Nephron progenitor cell (in vitro differentiated cells): Measurements from ENCODE around the gene AKR1C2.

Experiments
- DNase-seq: peaks from one replicate; pipeline ENCODE4 v3.0.0; 2021
- H3K27ac Mint-ChIP-seq: 2 replicates; pipeline ENCODE4 v1.8.0; 2021; ENCODE audit warnings: mild to moderate bottlenecking, moderate library complexity, mixed read lengths
- H3K27me3 Mint-ChIP-seq: 2 replicates; pipeline ENCODE4 v1.8.0; 2021; ENCODE audit warnings: mild to moderate bottlenecking, low read depth, mixed read lengths; ENCODE audit not compliant: poor library complexity
- H3K36me3 Mint-ChIP-seq: 2 replicates; pipeline ENCODE4 v1.8.0; 2021; ENCODE audit warnings: low read depth, mixed read lengths
- H3K4me1 Mint-ChIP-seq: 2 replicates; pipeline ENCODE4 v1.8.0; 2021; ENCODE audit warnings: mixed read lengths
- H3K4me3 Mint-ChIP-seq: 2 replicates; pipeline ENCODE4 v1.8.0; 2021; ENCODE audit warnings: mild to moderate bottlenecking, moderate library complexity, mixed read lengths
- H3K9me3 Mint-ChIP-seq: 2 replicates; pipeline ENCODE4 v1.8.0; 2021; ENCODE audit warnings: mild to moderate bottlenecking, moderate library complexity, mixed read lengths
- TF ChIP-seq, protein P1 (sequence below): fragments of 200-600 bp; sonication (generic); IDR thresholded peaks from 2 replicates; pipeline ENCODE4 v1.5.0; 2021; ENCODE audit warnings: antibody characterized with exemption

Gene AKR1C2

DNA sequence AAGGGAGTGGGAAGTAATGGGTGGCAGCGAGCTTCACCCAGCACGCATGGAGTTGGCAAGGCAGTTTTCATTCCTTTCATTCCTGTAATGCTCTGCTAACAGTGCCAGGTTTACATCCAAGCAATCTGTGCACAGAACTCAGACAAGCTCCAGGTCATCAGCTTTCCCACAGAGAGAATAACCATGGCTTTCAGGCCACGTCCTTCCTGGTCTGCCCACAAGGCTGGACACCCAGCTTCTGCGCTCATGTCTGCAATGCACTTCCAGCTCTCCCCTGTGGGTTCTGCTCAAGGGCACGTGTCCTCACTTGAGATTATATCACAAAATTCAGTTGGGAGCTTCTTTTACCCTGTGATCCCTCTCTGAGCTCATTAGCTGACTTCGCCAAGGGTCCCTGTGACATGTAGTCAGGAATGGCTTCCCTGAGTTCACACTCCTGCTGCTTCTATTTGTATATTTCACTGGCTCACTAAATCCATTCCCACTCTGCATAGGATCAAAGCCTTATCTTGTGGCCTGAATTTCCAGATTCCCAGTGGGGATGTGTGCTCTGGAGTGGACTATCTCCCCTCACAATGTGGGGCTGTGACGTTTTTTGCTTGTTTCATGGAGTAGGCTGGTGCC lies 18.6 kb downstream of the AKR1C2 start:
- no peak for DNase-seq
- H3K9me3 Mint-ChIP-seq, result peaks cover 16% of the 10 kb centered on the region

DNA sequence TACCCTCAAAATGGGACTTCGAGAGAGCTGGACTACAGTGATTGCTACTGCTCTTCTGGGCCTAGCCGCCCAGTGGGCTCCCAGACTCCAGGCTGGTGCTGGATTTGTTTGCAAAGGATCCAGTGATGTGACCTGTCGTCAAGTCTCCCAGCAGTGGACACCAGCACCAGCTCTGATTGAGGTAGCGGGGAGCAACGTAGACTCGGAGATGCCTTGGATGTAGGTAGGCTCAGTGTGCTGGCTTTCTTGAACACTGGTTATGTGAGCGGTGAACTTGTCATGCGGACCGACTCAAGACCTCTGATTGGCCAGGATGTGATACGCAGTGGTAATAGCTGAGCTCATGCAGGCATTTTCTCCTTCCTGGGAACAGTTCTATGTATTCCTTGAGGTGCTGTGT lies 19.4 kb downstream of the AKR1C2 start:
- Mint-ChIP-seq H3K27ac (no peak overlapping the region), H3K27me3 (no peaks in the 10 kb centered on the region)

More for the DNA sequence above, 18.6 kb downstream of the AKR1C2 start:
- no peaks in the 10 kb centered on the region for H3K27me3 Mint-ChIP-seq
- no peak overlapping the region for H3K27ac Mint-ChIP-seq
- H3K36me3 Mint-ChIP-seq, result no peaks in the 10 kb centered on the region
- TF ChIP-seq, protein P1, sequence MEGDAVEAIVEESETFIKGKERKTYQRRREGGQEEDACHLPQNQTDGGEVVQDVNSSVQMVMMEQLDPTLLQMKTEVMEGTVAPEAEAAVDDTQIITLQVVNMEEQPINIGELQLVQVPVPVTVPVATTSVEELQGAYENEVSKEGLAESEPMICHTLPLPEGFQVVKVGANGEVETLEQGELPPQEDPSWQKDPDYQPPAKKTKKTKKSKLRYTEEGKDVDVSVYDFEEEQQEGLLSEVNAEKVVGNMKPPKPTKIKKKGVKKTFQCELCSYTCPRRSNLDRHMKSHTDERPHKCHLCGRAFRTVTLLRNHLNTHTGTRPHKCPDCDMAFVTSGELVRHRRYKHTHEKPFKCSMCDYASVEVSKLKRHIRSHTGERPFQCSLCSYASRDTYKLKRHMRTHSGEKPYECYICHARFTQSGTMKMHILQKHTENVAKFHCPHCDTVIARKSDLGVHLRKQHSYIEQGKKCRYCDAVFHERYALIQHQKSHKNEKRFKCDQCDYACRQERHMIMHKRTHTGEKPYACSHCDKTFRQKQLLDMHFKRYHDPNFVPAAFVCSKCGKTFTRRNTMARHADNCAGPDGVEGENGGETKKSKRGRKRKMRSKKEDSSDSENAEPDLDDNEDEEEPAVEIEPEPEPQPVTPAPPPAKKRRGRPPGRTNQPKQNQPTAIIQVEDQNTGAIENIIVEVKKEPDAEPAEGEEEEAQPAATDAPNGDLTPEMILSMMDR, result no peak
- H3K4me1 Mint-ChIP-seq, result peaks cover 9% of the 10 kb centered on the region
- no peak overlapping the region for H3K4me3 Mint-ChIP-seq

DNA sequence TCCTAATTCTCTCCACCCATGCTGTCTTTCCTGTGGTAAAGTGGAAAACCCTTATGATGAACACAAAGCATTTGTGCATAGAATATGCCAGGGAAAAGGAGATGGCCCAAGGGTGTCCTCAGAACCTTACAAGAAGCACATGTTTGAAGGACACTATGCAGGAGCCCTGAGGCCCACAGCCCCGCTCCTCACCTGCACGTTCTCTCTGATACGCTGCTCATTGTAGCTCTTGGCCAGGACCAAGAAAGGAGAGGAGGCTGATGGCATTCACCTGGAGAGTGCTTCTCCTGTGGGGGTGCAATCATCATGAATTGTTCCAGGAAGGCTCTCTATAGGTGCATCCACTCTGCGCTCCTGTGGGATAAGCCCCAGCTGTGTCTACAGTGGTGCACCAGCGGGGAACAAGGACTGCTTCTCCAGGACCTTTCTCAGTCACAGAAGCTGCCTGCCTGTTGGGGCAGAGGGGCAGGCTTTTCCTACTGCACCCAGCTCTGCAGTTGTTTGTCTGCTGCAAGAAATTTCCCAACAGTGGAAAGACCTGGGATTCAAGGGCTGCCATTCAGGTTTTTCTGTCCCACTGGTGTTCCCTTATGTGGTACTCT lies 19.9 kb downstream of the AKR1C2 start:
- DNase-seq, result no peak
- Mint-ChIP-seq H3K4me1 (peaks cover 9% of the 10 kb centered on the region), H3K9me3 (peaks cover 16% of the 10 kb centered on the region), H3K27me3 (no peaks in the 10 kb centered on the region), H3K27ac (no peak overlapping the region), H3K36me3 (no peaks in the 10 kb centered on the region), H3K4me3 (no peak overlapping the region)
- TF ChIP-seq, protein P1, result no peak

More for the DNA sequence above, 19.4 kb downstream of the AKR1C2 start:
- Mint-ChIP-seq H3K4me3 (no peak overlapping the region), H3K9me3 (peaks cover 16% of the 10 kb centered on the region), H3K36me3 (no peaks in the 10 kb centered on the region), H3K4me1 (peaks cover 9% of the 10 kb centered on the region)
- TF ChIP-seq, protein P1, result no peak
- DNase-seq, result no peak

DNA sequence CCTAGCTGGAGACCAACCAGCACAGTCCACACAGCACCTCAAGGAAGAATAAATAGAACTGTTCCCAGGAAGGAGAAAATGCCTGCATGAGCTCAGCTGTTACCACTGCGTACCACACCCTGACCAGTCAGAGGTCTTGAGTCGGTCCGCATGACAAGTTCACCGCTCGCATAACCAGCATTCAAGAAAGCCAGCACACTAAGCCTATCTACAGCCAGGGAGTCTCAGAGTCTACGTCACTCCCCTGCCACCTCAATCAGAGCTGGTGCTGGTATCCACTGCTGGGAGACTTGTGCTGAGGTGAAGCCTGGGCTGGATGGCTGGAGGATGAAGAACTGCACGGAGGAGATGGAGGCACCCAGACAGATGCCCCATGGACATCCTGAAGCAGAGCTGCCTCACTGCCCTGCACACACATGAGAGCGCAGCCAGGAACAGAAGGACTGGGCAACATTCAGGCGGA lies 20.9 kb downstream of the AKR1C2 start:
- no peaks in the 10 kb centered on the region for H3K27me3 Mint-ChIP-seq
- no peak overlapping the region for H3K27ac Mint-ChIP-seq

DNA sequence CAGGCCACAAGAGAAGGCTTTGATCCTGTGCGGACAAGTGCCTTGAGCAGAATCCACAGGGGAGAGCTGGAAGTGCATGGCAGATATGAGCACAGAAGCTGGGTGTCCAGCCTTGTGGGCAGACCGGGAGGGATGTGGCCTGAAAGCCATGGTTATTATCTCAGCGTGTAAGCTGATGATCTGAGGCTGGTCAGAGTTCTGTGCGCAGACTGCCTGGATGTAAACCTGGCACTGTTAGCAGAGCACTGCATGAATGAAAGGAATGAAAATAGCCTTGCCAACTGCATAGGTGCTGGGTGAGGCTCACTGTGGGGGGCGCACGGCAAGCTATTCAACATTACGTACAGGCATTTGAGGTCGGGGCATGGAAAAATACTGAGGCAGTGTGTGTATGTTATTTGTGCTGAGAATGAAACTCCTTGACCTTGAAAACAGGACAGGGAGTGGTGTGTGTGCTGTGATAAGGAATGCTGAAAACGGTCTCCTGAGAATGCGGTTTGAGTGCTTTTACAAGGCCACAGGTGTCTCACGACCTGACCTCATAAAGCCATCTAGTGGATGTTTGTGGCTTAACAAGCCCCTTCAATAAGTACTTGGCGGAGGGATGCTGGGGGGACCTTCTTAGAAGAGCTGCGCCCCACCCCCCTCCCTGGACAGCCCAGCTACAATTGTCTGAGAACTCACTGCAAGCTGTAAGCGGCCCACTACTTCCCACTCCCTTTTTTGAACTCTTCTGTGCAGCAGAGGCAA lies 21.8 kb downstream of the AKR1C2 start:
- peaks cover 16% of the 10 kb centered on the region for H3K9me3 Mint-ChIP-seq
- TF ChIP-seq, protein P1, result peak; percentile 33
- peaks cover 9% of the 10 kb centered on the region for H3K4me1 Mint-ChIP-seq
- peak; percentile 2 for DNase-seq
- H3K4me3 Mint-ChIP-seq, result no peak overlapping the region
- no peaks in the 10 kb centered on the region for H3K36me3 Mint-ChIP-seq
- no peaks in the 10 kb centered on the region for H3K27me3 Mint-ChIP-seq
- H3K27ac Mint-ChIP-seq, result no peak overlapping the region

More for the DNA sequence above, 20.9 kb downstream of the AKR1C2 start:
- Mint-ChIP-seq H3K4me1 (peaks cover 9% of the 10 kb centered on the region), H3K36me3 (no peaks in the 10 kb centered on the region), H3K4me3 (no peak overlapping the region), H3K9me3 (peaks cover 16% of the 10 kb centered on the region)
- TF ChIP-seq, protein P1, result no peak
- DNase-seq, result no peak
